SK-N-SH (cell line): Measurements from ENCODE around the gene AGMO. TPM values are rescaled to one million over a fixed set of nuclear protein-coding genes. Genes with fewer than 3 reads are reported as not detected.

Experiments used
- CTCF ChIA-PET: fragments of 300-600, 350-600 bp; formaldehyde crosslinking; extraction: SDS; loops from one replicate; lab custom pipeline; 2021; lab: Yijun Ruan, JAX
- POLR2A ChIA-PET: fragments of 350-600 bp; sonication (Branson Sonifier 250); formaldehyde crosslinking; extraction: SDS; loops from one replicate; lab custom pipeline; 2020; ENCODE audit warnings: antibody characterized with exemption, inconsistent platforms; lab: Yijun Ruan, JAX
- DNase-seq: peaks from one replicate; pipeline ENCODE4 v3.0.0; 2012
- H2AFZ ChIP-seq: fragments of 200-600 bp; sonication (generic); 2 replicates; pipeline ENCODE4 v1.8.1; 2016; ENCODE audit warnings: antibody characterized with exemption, mild to moderate bottlenecking, low read depth
- H3F3A ChIP-seq: fragments of 200-600 bp; sonication (generic); replicated peaks from 2 replicates; pipeline ENCODE3; 2016; ENCODE audit warnings: antibody characterized with exemption, mild to moderate bottlenecking; ENCODE audit not compliant: insufficient read depth
- H3K27ac ChIP-seq, 2 experiments: fragments of 200-500 bp in 1 of 2; fragments of 200-600 bp in 1 of 2; sonication (Bioruptor generic) in 1 of 2; sonication (generic), shearing (Covaris generic) in 1 of 2; 2 replicates each; pipeline versions ENCODE4 v1.5.1 to v1.6.1; 2014 to 2016; ENCODE audit warnings: low read depth in 2 of 2, inconsistent platforms in 1 of 2, low read length in 1 of 2, mild to moderate bottlenecking in 1 of 2, mixed read lengths in 1 of 2
- H3K27me3 ChIP-seq: fragments of 200-600 bp; sonication (generic), shearing (Covaris generic); 2 replicates; pipeline ENCODE4 v1.6.1; 2016; ENCODE audit warnings: mixed run types; ENCODE audit not compliant: insufficient read depth
- H3K36me3 ChIP-seq, 2 experiments: fragments of 200-500 bp in 1 of 2; fragments of 200-600 bp in 1 of 2; sonication (Bioruptor generic) in 1 of 2; sonication (generic) in 1 of 2; replicated peaks in 1 of 2; 2 replicates each; pipeline versions ENCODE3 to v1.5.1; 2014 to 2016; ENCODE audit warnings: low read length in 1 of 2, mild to moderate bottlenecking in 1 of 2; ENCODE audit not compliant: insufficient read depth in 2 of 2, control insufficient read depth in 1 of 2
- H3K4me1 ChIP-seq, 2 experiments: fragments of 200-500 bp in 1 of 2; fragments of 200-600 bp in 1 of 2; sonication (Bioruptor generic) in 1 of 2; sonication (generic), shearing (Covaris generic) in 1 of 2; 2 replicates each; pipeline versions ENCODE4 v1.5.1 to v1.6.1; 2014 to 2016; ENCODE audit warnings: low read depth in 1 of 2, low read length in 1 of 2, mixed run types in 1 of 2; ENCODE audit not compliant: insufficient read depth in 2 of 2, control insufficient read depth in 1 of 2
- H3K4me2 ChIP-seq: fragments of 200-600 bp; sonication (generic), shearing (Covaris generic); 2 replicates; pipeline ENCODE4 v1.6.1; 2017; ENCODE audit warnings: mixed run types
- H3K4me3 ChIP-seq, 2 experiments: fragments of 200-500 bp in 1 of 2; fragments of 200-600 bp in 1 of 2; sonication (Bioruptor generic) in 1 of 2; sonication (generic), shearing (Covaris generic) in 1 of 2; 2 replicates each; pipeline versions ENCODE4 v1.5.1 to v1.8.1; 2014 to 2016; ENCODE audit warnings: low read depth in 2 of 2, inconsistent platforms in 1 of 2, low read length in 1 of 2, mild to moderate bottlenecking in 1 of 2, mixed read lengths in 1 of 2, moderate library complexity in 1 of 2
- H3K79me2 ChIP-seq: fragments of 200-600 bp; sonication (generic); 2 replicates; pipeline ENCODE4 v1.8.1; 2017; ENCODE audit warnings: mild to moderate bottlenecking; ENCODE audit not compliant: insufficient read depth
- H3K9ac ChIP-seq: fragments of 200-600 bp; sonication (generic); 2 replicates; pipeline ENCODE4 v1.6.1; 2017; ENCODE audit warnings: mixed run types
- H3K9me2 ChIP-seq: fragments of 200-600 bp; sonication (generic); 2 replicates; pipeline ENCODE4 v1.6.1; 2017; ENCODE audit warnings: mixed run types
- H3K9me3 ChIP-seq: fragments of 200-600 bp; sonication (generic); 2 replicates; pipeline ENCODE4 v1.6.1; 2017; ENCODE audit warnings: mixed run types, mild to moderate bottlenecking, moderate library complexity
- H4K20me1 ChIP-seq: fragments of 200-600 bp; sonication (generic); 2 replicates; pipeline ENCODE4 v1.6.1; 2017; ENCODE audit warnings: mild to moderate bottlenecking, mixed run types; ENCODE audit not compliant: insufficient read depth
- ELF1 ChIP-seq: IDR thresholded peaks from 2 replicates; pipeline ENCODE4 v1.4.0; 2012
- EP300 ChIP-seq, 2 experiments: IDR thresholded peaks; 2 replicates each; pipeline versions ENCODE4 v1.4.0 to v1.6.1; 2012; ENCODE audit warnings: borderline replicate concordance in 1 of 2, low read depth in 1 of 2, low read length in 1 of 2
- FOXM1 ChIP-seq: IDR thresholded peaks from 2 replicates; pipeline ENCODE4 v1.4.0; 2012; ENCODE audit warnings: low read depth, mild to moderate bottlenecking
- GABPA ChIP-seq: IDR thresholded peaks from 2 replicates; pipeline ENCODE4 v1.4.0; 2012; ENCODE audit warnings: low read depth, mild to moderate bottlenecking
- GATA2 ChIP-seq: sonication (generic); formaldehyde crosslinking; IDR thresholded peaks from 2 replicates; pipeline ENCODE4 v1.5.0; 2020; ENCODE audit warnings: mild to moderate bottlenecking, missing genetic modification reagents
- JUND ChIP-seq: IDR thresholded peaks from 2 replicates; pipeline ENCODE4 v1.4.0; 2012
- MEF2A ChIP-seq: IDR thresholded peaks from 2 replicates; pipeline ENCODE4 v1.4.0; 2012; ENCODE audit warnings: low read depth, borderline replicate concordance
- MXI1 ChIP-seq: IDR thresholded peaks from 2 replicates; pipeline ENCODE4 v1.6.1; 2012; ENCODE audit warnings: mild to moderate bottlenecking, low read depth, low read length, improper control_type of control experiment
- NFIC ChIP-seq: IDR thresholded peaks from 2 replicates; pipeline ENCODE4 v1.4.0; 2012; ENCODE audit warnings: borderline replicate concordance
- POLR2AphosphoS5 ChIP-seq: IDR thresholded peaks from 2 replicates; pipeline ENCODE4 v1.6.1; 2012; ENCODE audit warnings: low read depth, low read length
- RAD21 ChIP-seq: IDR thresholded peaks from 2 replicates; pipeline ENCODE4 v1.6.1; 2012; ENCODE audit warnings: mild to moderate bottlenecking, low read length
- RFX5 ChIP-seq: IDR thresholded peaks from 2 replicates; pipeline ENCODE4 v1.6.1; 2012; ENCODE audit warnings: mild to moderate bottlenecking, improper control_type of control experiment, low read length
- RXRA ChIP-seq: IDR thresholded peaks from 2 replicates; pipeline ENCODE4 v1.4.0; 2012; ENCODE audit warnings: low read depth, mild to moderate bottlenecking, borderline replicate concordance
- SIN3A ChIP-seq: IDR thresholded peaks from 2 replicates; pipeline ENCODE4 v1.6.1; 2012; ENCODE audit warnings: low read depth, mild to moderate bottlenecking, low read length, moderate library complexity, borderline replicate concordance
- TCF12 ChIP-seq: IDR thresholded peaks from 2 replicates; pipeline ENCODE4 v1.4.0; 2012
- TEAD4 ChIP-seq: IDR thresholded peaks from 2 replicates; pipeline ENCODE4 v1.4.0; 2012; ENCODE audit warnings: mild to moderate bottlenecking, borderline replicate concordance; ENCODE audit not compliant: insufficient read depth
- YY1 ChIP-seq: IDR thresholded peaks from 2 replicates; pipeline ENCODE4 v1.4.0; 2012; ENCODE audit warnings: low read depth, mild to moderate bottlenecking
- WGBS: methylation state at CpG from one replicate; pipeline ENCODE4 v1.1.6; 2017; ENCODE audit warnings: low lambda C conversion rate; 5-methylcytosine and 5-hydroxymethylcytosine counted together
- polyA plus RNA-seq, 3 experiments: library from polyadenylated mRNA; depleted of rRNA; stranded (reverse); fragments of >200 nt; gene quantifications; 2 replicates each; pipeline ENCODE4 v1.2.3, GENCODE V29; 2012
- TF ChIP-seq, protein P1 (sequence below): fragments of 150-350 bp; IDR thresholded peaks from 2 replicates; pipeline ENCODE4 v1.6.1; 2016; ENCODE audit warnings: mild to moderate bottlenecking, low read depth, low read length
- TF ChIP-seq, protein P2 (sequence below): IDR thresholded peaks from 2 replicates; pipeline ENCODE4 v1.4.0; 2012; ENCODE audit warnings: low read depth
- TF ChIP-seq, protein P3 (sequence below): IDR thresholded peaks from 2 replicates; pipeline ENCODE4; 2012

AGMO gene
- polyA plus RNA-seq, 1 of the 3 experiments (the other 2 are of a cell fraction), result 0.05 TPM

DNA sequence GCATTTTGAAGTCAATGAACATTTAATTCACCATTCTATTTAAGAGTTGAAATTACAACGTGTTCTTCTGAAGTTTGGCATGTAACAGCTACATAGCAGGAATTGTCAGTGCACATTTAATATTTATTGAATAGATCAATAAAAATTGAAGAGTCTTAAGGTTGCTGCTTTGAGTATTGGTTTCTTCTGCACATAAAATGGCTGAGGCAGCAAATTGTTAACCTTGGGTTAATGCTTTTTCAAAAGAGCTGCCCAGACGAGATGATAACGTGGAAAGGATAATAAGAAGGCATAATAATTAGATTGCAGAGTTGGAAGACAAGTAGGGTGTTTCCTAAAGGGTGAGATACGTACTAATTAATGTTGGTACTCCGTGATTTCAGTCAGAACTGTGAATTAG is 203.7 kb downstream of the AGMO start:
- Histone ChIP-seq H3F3A (no peaks in the 10 kb centered on the region), H3K4me1 (no peaks in the 10 kb centered on the region), H3K79me2 (no peaks in the 10 kb centered on the region), H2AFZ (no peak overlapping the region), H4K20me1 (no peaks in the 10 kb centered on the region), H3K4me3 (no peak overlapping the region), H3K27me3 (no peaks in the 10 kb centered on the region), H3K9me2 (no peaks in the 10 kb centered on the region), H3K27ac (no peak overlapping the region), H3K4me2 (no peak overlapping the region), H3K9ac (no peak overlapping the region), H3K9me3 (no peaks in the 10 kb centered on the region), H3K36me3 (no peaks in the 10 kb centered on the region)
- WGBS, result 40% methylated on average over 5 of the region's 5 CpGs
- no peak for DNase-seq
- ChIA-PET CTCF (no interaction called here), POLR2A (no interaction called here)
- no peak for TF ChIP-seq MEF2A
- no peak for TF ChIP-seq GABPA
- no peak for TF ChIP-seq FOXM1
- no peak for TF ChIP-seq ELF1
- no peak for TF ChIP-seq RAD21

DNA sequence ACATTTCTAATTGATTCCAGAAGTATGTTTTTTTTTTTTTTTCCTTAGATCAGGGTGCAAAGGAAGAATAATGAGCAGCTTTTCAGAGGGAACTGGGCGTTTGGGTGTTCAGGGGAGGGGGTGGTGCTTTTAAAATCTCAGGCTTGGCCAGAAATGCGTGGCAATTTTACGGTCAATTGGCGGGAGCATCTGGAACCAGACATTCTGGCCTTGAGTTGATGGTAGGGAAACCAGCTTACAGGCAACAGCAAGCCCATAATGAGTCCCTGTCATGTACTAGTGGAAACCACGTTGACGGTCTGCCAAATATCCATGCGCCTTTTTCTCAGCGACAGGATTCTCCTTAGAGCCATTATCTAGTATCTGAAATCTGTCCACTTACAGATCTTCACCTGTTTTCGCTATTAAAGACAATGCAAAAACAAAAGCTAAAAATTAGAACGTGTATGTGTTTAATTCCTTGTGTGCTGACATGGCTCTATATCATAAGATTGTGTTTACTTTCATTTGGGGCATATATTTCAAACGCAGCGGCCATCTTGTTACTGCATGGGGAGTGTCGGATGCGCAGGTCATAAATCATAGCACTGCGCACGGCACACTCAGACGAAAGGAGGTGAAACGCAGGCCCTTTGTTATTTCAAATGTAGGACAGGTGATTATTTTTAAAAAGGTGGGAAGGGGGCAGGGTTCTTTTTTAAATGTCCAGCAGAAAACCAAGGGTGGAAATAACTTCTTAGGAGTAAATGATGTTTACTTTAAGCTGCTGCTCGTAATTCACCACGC is 209.2 kb downstream of the AGMO start:
- H3K4me1 ChIP-seq, result no peaks in the 10 kb centered on the region; a peak in 1 of 4 replicates
- H2AFZ ChIP-seq, result no peak overlapping the region; the same call in 1 of the 2 replicates
- H3K4me3 ChIP-seq, result no peak overlapping the region
- H3K36me3 ChIP-seq, result no peaks in the 10 kb centered on the region
- ChIA-PET CTCF (interaction anchor here (0.6 to 1.4 kb wide), 5 partner anchors 14 to 666 kb away, joined by 3 read pairs; no protein-coding TSS in a partner anchor), POLR2A (no interaction called here)
- no peaks in the 10 kb centered on the region for H3K9me2 ChIP-seq
- no peak overlapping the region for H3K27ac ChIP-seq
- H3K4me2 ChIP-seq, result no peak overlapping the region
- no peaks in the 10 kb centered on the region for H3K79me2 ChIP-seq
- no peak overlapping the region for H3K9ac ChIP-seq
- H3K27me3 ChIP-seq, result no peaks in the 10 kb centered on the region
- TF ChIP-seq MEF2A, result no peak
- no peak for TF ChIP-seq YY1
- no peak for TF ChIP-seq TEAD4
- no peak for TF ChIP-seq RFX5
- no peak for TF ChIP-seq RXRA
- no peak for TF ChIP-seq SIN3A
- no peak for TF ChIP-seq EP300 (IDR thresholded peaks at IDR 0.05; ENCODE audit: borderline replicate concordance in 1 of 2, low read depth in 1 of 2, low read length in 1 of 2)
- no peak for TF ChIP-seq GABPA
- TF ChIP-seq, protein P1, sequence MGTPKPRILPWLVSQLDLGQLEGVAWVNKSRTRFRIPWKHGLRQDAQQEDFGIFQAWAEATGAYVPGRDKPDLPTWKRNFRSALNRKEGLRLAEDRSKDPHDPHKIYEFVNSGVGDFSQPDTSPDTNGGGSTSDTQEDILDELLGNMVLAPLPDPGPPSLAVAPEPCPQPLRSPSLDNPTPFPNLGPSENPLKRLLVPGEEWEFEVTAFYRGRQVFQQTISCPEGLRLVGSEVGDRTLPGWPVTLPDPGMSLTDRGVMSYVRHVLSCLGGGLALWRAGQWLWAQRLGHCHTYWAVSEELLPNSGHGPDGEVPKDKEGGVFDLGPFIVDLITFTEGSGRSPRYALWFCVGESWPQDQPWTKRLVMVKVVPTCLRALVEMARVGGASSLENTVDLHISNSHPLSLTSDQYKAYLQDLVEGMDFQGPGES, result no peak
- no peak for TF ChIP-seq GATA2 (CRISPR knock-in tag)
- TF ChIP-seq ELF1, result no peak
- TF ChIP-seq MXI1, result no peak
- TF ChIP-seq, protein P2, sequence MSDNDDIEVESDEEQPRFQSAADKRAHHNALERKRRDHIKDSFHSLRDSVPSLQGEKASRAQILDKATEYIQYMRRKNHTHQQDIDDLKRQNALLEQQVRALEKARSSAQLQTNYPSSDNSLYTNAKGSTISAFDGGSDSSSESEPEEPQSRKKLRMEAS, result no peak
- no peak for TF ChIP-seq POLR2AphosphoS5
- no peak for TF ChIP-seq FOXM1
- TF ChIP-seq NFIC, result no peak
- no peak for TF ChIP-seq RAD21
- TF ChIP-seq TCF12, result no peak
- TF ChIP-seq JUND, result no peak
- TF ChIP-seq, protein P3, sequence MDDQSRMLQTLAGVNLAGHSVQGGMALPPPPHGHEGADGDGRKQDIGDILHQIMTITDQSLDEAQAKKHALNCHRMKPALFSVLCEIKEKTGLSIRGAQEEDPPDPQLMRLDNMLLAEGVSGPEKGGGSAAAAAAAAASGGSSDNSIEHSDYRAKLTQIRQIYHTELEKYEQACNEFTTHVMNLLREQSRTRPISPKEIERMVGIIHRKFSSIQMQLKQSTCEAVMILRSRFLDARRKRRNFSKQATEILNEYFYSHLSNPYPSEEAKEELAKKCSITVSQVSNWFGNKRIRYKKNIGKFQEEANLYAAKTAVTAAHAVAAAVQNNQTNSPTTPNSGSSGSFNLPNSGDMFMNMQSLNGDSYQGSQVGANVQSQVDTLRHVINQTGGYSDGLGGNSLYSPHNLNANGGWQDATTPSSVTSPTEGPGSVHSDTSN, result no peak
- H3K9me3 ChIP-seq, result no peaks in the 10 kb centered on the region
- no peak for DNase-seq
- 75% methylated on average over 20 of the region's 20 CpGs for WGBS
- no peaks in the 10 kb centered on the region for H3F3A ChIP-seq
- no peaks in the 10 kb centered on the region for H4K20me1 ChIP-seq
